PFSK-1 (cell line): Measurements from ENCODE around the gene ZNF616.

Experiments used
- FOXP2 ChIP-seq: optimal IDR thresholded peaks from 2 replicates; pipeline ENCODE3; 2011; ENCODE audit warnings: borderline replicate concordance, control low read depth, inconsistent platforms; ENCODE audit not compliant: insufficient read depth; ENCODE audit errors: extremely low read length, extremely low read depth
- POLR2AphosphoS5 ChIP-seq: IDR thresholded peaks from 2 replicates; pipeline ENCODE4 v1.6.1; 2012; ENCODE audit warnings: low read depth, mild to moderate bottlenecking, control low read depth, low read length, moderate library complexity
- REST ChIP-seq, 2 experiments: IDR thresholded peaks; 2 replicates each; pipeline versions ENCODE4 v1.6.1 to v1.8.0; 2011 to 2012; ENCODE audit warnings: low read depth in 2 of 2, low read length in 2 of 2, control low read depth in 1 of 2, inconsistent platforms in 1 of 2, mild to moderate bottlenecking in 1 of 2, moderate library complexity in 1 of 2; ENCODE audit not compliant: insufficient read depth in 1 of 2
- SIN3A ChIP-seq: IDR thresholded peaks from 2 replicates; pipeline ENCODE4 v1.6.1; 2012; ENCODE audit warnings: mild to moderate bottlenecking, low read length, moderate library complexity, borderline replicate concordance; ENCODE audit not compliant: insufficient read depth
- TAF1 ChIP-seq: IDR thresholded peaks from 2 replicates; pipeline ENCODE4 v1.6.1; 2012; ENCODE audit warnings: low read length, control low read depth, borderline replicate concordance; ENCODE audit not compliant: insufficient read depth

DNA sequence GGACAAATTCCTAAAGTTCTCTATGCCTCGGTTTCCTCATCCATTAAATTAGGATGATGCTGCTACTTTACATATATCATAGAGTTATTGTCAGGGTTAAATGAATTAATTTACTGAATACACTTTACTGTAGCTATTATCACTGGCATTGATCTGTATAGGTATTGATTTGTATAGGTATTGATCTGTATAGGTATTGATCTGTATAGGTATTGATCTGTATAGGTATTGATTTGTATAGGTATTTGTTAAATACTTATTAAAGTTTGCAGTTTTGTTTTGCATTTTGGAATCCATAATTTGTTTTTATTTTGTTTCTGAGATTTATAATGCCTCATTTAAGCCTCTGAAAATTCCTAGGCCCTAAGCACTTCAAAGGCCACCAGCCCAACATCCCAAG lies 47.7 kb upstream of the ZNF616 start:
- TF ChIP-seq SIN3A (no peak), REST (IDR thresholded peaks at IDR 0.05; ENCODE audit: insufficient read depth in 1 of 2, low read depth in 2 of 2, low read length in 2 of 2) (no peak), TAF1 (no peak), POLR2AphosphoS5 (no peak), FOXP2 (no peak)
